B cell (primary cell): Measurements from ENCODE around the gene EPDR1. TPM values are rescaled to one million over a fixed set of nuclear protein-coding genes. Genes with fewer than 3 reads are reported as not detected.

ENCODE experiments used
- ATAC-seq: fragments of 200-7000 bp; cut with Tn5 transposase; one replicate; pipeline ENCODE4 v1.10.0; 2021; ENCODE audit warnings: low read depth, mild to moderate bottlenecking, moderate number of reproducible peaks, moderate library complexity
- CTCF ChIA-PET: fragments of 350-600 bp; sonication (Branson Sonifier 250); formaldehyde crosslinking; loops from one replicate; lab custom pipeline; 2021; ENCODE audit warnings: antibody characterized with exemption, inconsistent platforms; lab: Charles Lee
- POLR2A ChIA-PET: fragments of 350-600 bp; sonication (Branson Sonifier 250); formaldehyde crosslinking; loops from one replicate; lab custom pipeline; 2021; ENCODE audit warnings: antibody characterized with exemption; lab: Charles Lee
- DNase-seq: peaks from one replicate; pipeline ENCODE4 v3.0.0; 2013
- H2AFZ ChIP-seq: 2 replicates; pipeline ENCODE4 v1.6.1; 2012; ENCODE audit warnings: mild to moderate bottlenecking, low read depth, low read length; ENCODE audit not compliant: insufficient read depth, poor library complexity, severe bottlenecking
- H3K27ac ChIP-seq, 2 donors: 1 replicate in 1 of 2; 2 replicates in 1 of 2; pipeline ENCODE4 v1.5.1; 2012 to 2013; ENCODE audit warnings: low read length in 2 of 2, mild to moderate bottlenecking in 2 of 2, moderate library complexity in 1 of 2
- H3K27me3 ChIP-seq, 4 experiments: fragments of 200-600 bp in 1 of 4; sonication (generic) in 1 of 4; replicated peaks in 1 of 4; 1 replicate in 2 of 4; 2 replicates in 2 of 4; pipeline versions ENCODE4 v1.6.1 to v1.7.0; 2013 to 2016; ENCODE audit warnings: low read length in 3 of 4, mild to moderate bottlenecking in 2 of 4, mixed read lengths in 1 of 4, moderate library complexity in 1 of 4; ENCODE audit not compliant: insufficient read depth in 4 of 4, control insufficient read depth in 3 of 4; ENCODE audit errors: control extremely low read depth in 1 of 4
- H3K36me3 ChIP-seq, 2 experiments: replicated peaks in 1 of 2; 1 replicate in 1 of 2; 2 replicates in 1 of 2; pipeline versions ENCODE4 v1.6.1 to v1.7.1; 2013; ENCODE audit warnings: low read length in 1 of 2; ENCODE audit not compliant: insufficient read depth in 2 of 2, control insufficient read depth in 1 of 2; ENCODE audit errors: control extremely low read depth in 1 of 2, extremely low read depth in 1 of 2
- H3K4me1 ChIP-seq, 2 donors: fragments of 200-600 bp in 1 of 2; sonication (generic) in 1 of 2; 1 replicate in 1 of 2; 2 replicates in 1 of 2; pipeline versions ENCODE4 v1.5.1 to v1.6.1; 2013 to 2017; ENCODE audit warnings: low read length in 2 of 2; ENCODE audit not compliant: control insufficient read depth in 2 of 2, insufficient read depth in 2 of 2
- H3K4me2 ChIP-seq: replicated peaks from 2 replicates; pipeline ENCODE3; 2012; ENCODE audit warnings: mild to moderate bottlenecking, low read depth, low read length; ENCODE audit not compliant: poor library complexity, severe bottlenecking
- H3K4me3 ChIP-seq, 5 experiments: fragments of 200-600 bp in 1 of 5; sonication (generic) in 1 of 5; 1 replicate in 3 of 5; 2 replicates in 2 of 5; pipeline versions ENCODE4 v1.5.1 to v1.7.0; 2011 to 2016; ENCODE audit warnings: low read length in 4 of 5, mild to moderate bottlenecking in 4 of 5, low read depth in 2 of 5, control low read depth in 1 of 5, moderate library complexity in 1 of 5; ENCODE audit not compliant: insufficient read depth in 1 of 5; ENCODE audit errors: control extremely low read depth in 1 of 5, extremely low read depth in 1 of 5
- H3K79me2 ChIP-seq: fragments of 200-600 bp; sonication (generic); one replicate; pipeline ENCODE4 v1.6.0; 2016; ENCODE audit warnings: low read length; ENCODE audit not compliant: control insufficient read depth, insufficient read depth
- H3K9ac ChIP-seq: fragments of 200-600 bp; sonication (generic); 2 replicates; pipeline ENCODE4 v1.6.1; 2017; ENCODE audit warnings: mild to moderate bottlenecking, low read length, moderate library complexity
- H3K9me3 ChIP-seq, 3 donors: one replicate each; pipeline versions ENCODE4 v1.6.1 to v1.7.1; 2013; ENCODE audit warnings: low read length in 2 of 3; ENCODE audit not compliant: control insufficient read depth in 2 of 3, insufficient read depth in 1 of 3; ENCODE audit errors: control extremely low read depth in 1 of 3
- H4K20me1 ChIP-seq: 2 replicates; pipeline ENCODE4 v1.6.0; 2012; ENCODE audit warnings: mild to moderate bottlenecking, low read length; ENCODE audit not compliant: insufficient read depth, control insufficient read depth, poor library complexity, severe bottlenecking
- H3K27ac Mint-ChIP-seq: one replicate; pipeline ENCODE4 v1.8.0; 2021; ENCODE audit warnings: mixed read lengths
- H3K27me3 Mint-ChIP-seq: one replicate; pipeline ENCODE4 v1.8.0; 2021; ENCODE audit warnings: mixed read lengths
- H3K4me1 Mint-ChIP-seq: one replicate; pipeline ENCODE4 v1.8.0; 2021; ENCODE audit warnings: mixed read lengths
- H3K4me3 Mint-ChIP-seq: one replicate; pipeline ENCODE4 v1.8.0; 2021; ENCODE audit warnings: mixed read lengths
- H3K9me3 Mint-ChIP-seq: one replicate; pipeline ENCODE4 v1.8.0; 2022; ENCODE audit warnings: mixed read lengths; ENCODE audit not compliant: insufficient read depth
- CTCF ChIP-seq: fragments of 200-600 bp; IDR thresholded peaks from one replicate; pipeline ENCODE4 v1.8.0; 2022; ENCODE audit warnings: antibody characterized with exemption, mild to moderate bottlenecking
- EZH2 ChIP-seq: IDR thresholded peaks from 2 replicates; pipeline ENCODE4 v1.6.1; 2012; ENCODE audit warnings: borderline replicate concordance, low read depth, mild to moderate bottlenecking, moderate library complexity, low read length; ENCODE audit not compliant: insufficient read depth, poor library complexity, severe bottlenecking
- WGBS: methylation state at CpG from one replicate; pipeline ENCODE4 v1.1.5; 2013; ENCODE audit warnings: missing lambda C conversion rate; ENCODE audit not compliant: insufficient coverage; 5-methylcytosine and 5-hydroxymethylcytosine counted together
- intact Hi-C: fragments of 100-400 bp; cut with micrococcal nuclease; formaldehyde crosslinking; loops from one replicate; pipeline ENCODE4 v1.10.0; 2022
- polyA plus RNA-seq: library from polyadenylated mRNA; depleted of rRNA; stranded (reverse); fragments of >200 nt; gene quantifications from 2 replicates; pipeline ENCODE4 v1.2.3, GENCODE V29; 2012
- total RNA-seq, 2 donors: library from RNA; stranded (reverse); fragments of 120-200 nt in 1 of 2; gene quantifications; 1 replicate in 1 of 2; 2 replicates in 1 of 2; pipeline versions ENCODE4 v1.2.3 to v1.2.4, GENCODE V29; 2013 to 2022

Gene EPDR1
- total and polyA plus RNA-seq, 2 donors (not counting 1 experiment from before 2014, with no cell fraction given): not detected

- Histone ChIP-seq H2AFZ (no peak overlapping the region), H3K9me3 (peaks cover 0 to 4% (median 0%) of the 10 kb centered on the region in 3 donors), H3K36me3 (no peaks in the 10 kb centered on the region), H4K20me1 (no peaks in the 10 kb centered on the region), H3K27me3 (no peaks in the 10 kb centered on the region), H3K4me3 (no peak overlapping the region), H3K4me1 (no peaks in the 10 kb centered on the region), H3K27ac (no peak overlapping the region), H3K79me2 (no peaks in the 10 kb centered on the region), H3K9ac (no peak overlapping the region), H3K4me2 (no peak overlapping the region)
- ChIA-PET POLR2A (no interaction called here), CTCF (no interaction called here)
- peaks cover 7% of the 10 kb centered on the region for H3K27me3 Mint-ChIP-seq
- no peak for TF ChIP-seq CTCF
- TF ChIP-seq EZH2: no peak
- no peaks in the 10 kb centered on the region for H3K4me1 Mint-ChIP-seq
- no peak for DNase-seq
- H3K9me3 Mint-ChIP-seq: no peaks in the 10 kb centered on the region
- no peak for ATAC-seq
- H3K4me3 Mint-ChIP-seq: no peak overlapping the region
- 83% methylated on average over 3 of the region's 3 CpGs for WGBS
- intact Hi-C loops: no loop called here
- no peak overlapping the region for H3K27ac Mint-ChIP-seq
These were observed 69.9 kb downstream of the EPDR1 start for GRCh38 chr7:37990337-37990736.

- no peak for ATAC-seq
- Mint-ChIP-seq H3K27me3 (no peaks in the 10 kb centered on the region), H3K9me3 (no peaks in the 10 kb centered on the region), H3K4me3 (no peak overlapping the region), H3K27ac (no peak overlapping the region), H3K4me1 (no peaks in the 10 kb centered on the region)
- H3K79me2 ChIP-seq: no peaks in the 10 kb centered on the region
- DNase-seq: no peak
- 83% methylated on average over 2 of the region's 2 CpGs for WGBS
- H4K20me1 ChIP-seq: no peaks in the 10 kb centered on the region
- no peak overlapping the region for H3K4me2 ChIP-seq
- no peaks in the 10 kb centered on the region for H3K27me3 ChIP-seq
- no peaks in the 10 kb centered on the region for H3K4me1 ChIP-seq
- CTCF ChIA-PET: no interaction called here
- H3K4me3 ChIP-seq: no peak overlapping the region
- intact Hi-C loops: no loop called here
- TF ChIP-seq EZH2: no peak
- TF ChIP-seq CTCF: no peak
- no peak overlapping the region for H2AFZ ChIP-seq
- H3K36me3 ChIP-seq: no peaks in the 10 kb centered on the region
- H3K9me3 ChIP-seq: peaks cover 0 to 4% (median 0%) of the 10 kb centered on the region in 3 donors
- H3K9ac ChIP-seq: no peak overlapping the region
- POLR2A ChIA-PET: no interaction called here
- H3K27ac ChIP-seq: no peak overlapping the region
These were observed 72.6 kb downstream of the EPDR1 start for GRCh38 chr7:37993060-37993501.
